GM18499 (cell line): ENCODE data around the gene KIFAP3.
"Not testable (repeated sequence)": the region's sequence is repeated elsewhere in the genome, so short reads cannot be mapped to it uniquely, and the experiment has no call there.

Source experiments
- ATAC-seq: cut with Tn5 transposase; IDR thresholded peaks from one replicate; pipeline ENCODE4 v1.9.1; 2021; ENCODE audit warnings: moderate number of reproducible peaks; ENCODE audit not compliant: insufficient read depth, unreplicated experiment

Gene KIFAP3

GRCh38 chr1:170064821-170065220 is 9.7 kb downstream of the KIFAP3 start:
- ATAC-seq: no peak

GRCh38 chr1:170063109-170063826 is 11.2 kb downstream of the KIFAP3 start:
- ATAC-seq: no peak

GRCh38 chr1:170061676-170062075 is 12.8 kb downstream of the KIFAP3 start:
- not testable (repeated sequence) for ATAC-seq

GRCh38 chr1:170060015-170060520 is 14.4 kb downstream of the KIFAP3 start:
- ATAC-seq: not testable (repeated sequence)

GRCh38 chr1:170049176-170049800 is 25.2 kb downstream of the KIFAP3 start:
- ATAC-seq: no peak

GRCh38 chr1:170048515-170048914 is 26.0 kb downstream of the KIFAP3 start:
- ATAC-seq: no peak

- ATAC-seq: no peak
These were observed 30.3 kb downstream of the KIFAP3 start for GRCh38 chr1:170044187-170044586.

GRCh38 chr1:170041423-170042192 is 32.9 kb downstream of the KIFAP3 start:
- no peak for ATAC-seq

- ATAC-seq: no peak
These were observed 41.8 kb downstream of the KIFAP3 start for GRCh38 chr1:170032531-170033280.

- ATAC-seq: no peak
These were observed 44.3 kb downstream of the KIFAP3 start for GRCh38 chr1:170030212-170030611.

GRCh38 chr1:170027760-170028159 is 46.7 kb downstream of the KIFAP3 start:
- ATAC-seq: no peak

GRCh38 chr1:170020859-170021258 is 53.6 kb downstream of the KIFAP3 start:
- no peak for ATAC-seq

- no peak for ATAC-seq
These were observed 57.0 kb downstream of the KIFAP3 start for GRCh38 chr1:170017478-170017877.

GRCh38 chr1:170012920-170013319 is 61.6 kb downstream of the KIFAP3 start:
- ATAC-seq: no peak

GRCh38 chr1:170010443-170010842 is 64.1 kb downstream of the KIFAP3 start:
- no peak for ATAC-seq

- ATAC-seq: no peak
These were observed 64.9 kb downstream of the KIFAP3 start for GRCh38 chr1:170009551-170009950.

- not testable (repeated sequence) for ATAC-seq
These were observed 65.8 kb downstream of the KIFAP3 start for GRCh38 chr1:170008745-170009144.

GRCh38 chr1:170003270-170003835 is 71.1 kb downstream of the KIFAP3 start:
- not testable (repeated sequence) for ATAC-seq

GRCh38 chr1:170001266-170001665 is 73.2 kb downstream of the KIFAP3 start:
- ATAC-seq: no peak

- no peak for ATAC-seq
These were observed 74.7 kb downstream of the KIFAP3 start for GRCh38 chr1:169999761-170000160.
